GM12872 (cell line): Measurements from ENCODE around the gene CPTP.

Experiments used
- CTCF ChIP-seq: IDR thresholded peaks from 3 replicates; pipeline ENCODE4 v1.5.1; 2011; ENCODE audit warnings: low read depth, mild to moderate bottlenecking, low read length, moderate library complexity; ENCODE audit not compliant: insufficient read depth

Gene CPTP

GRCh38 chr1:1359308-1359663 lies 34.7 kb downstream of the CPTP start:
- TF ChIP-seq CTCF = no peak

- no peak for TF ChIP-seq CTCF
Measured at GRCh38 chr1:1359664-1360468, 35.3 kb downstream of the CPTP start.

GRCh38 chr1:1360506-1361169 lies 36.0 kb downstream of the CPTP start:
- no peak for TF ChIP-seq CTCF

GRCh38 chr1:1361233-1361981 lies 36.8 kb downstream of the CPTP start:
- TF ChIP-seq CTCF = no peak

- no peak for TF ChIP-seq CTCF
Measured at GRCh38 chr1:1361982-1362423, 37.4 kb downstream of the CPTP start.

GRCh38 chr1:1364266-1364665 lies 39.7 kb downstream of the CPTP start:
- TF ChIP-seq CTCF = no peak
